Testis (tissue), 3 donors: ENCODE measurements around the gene TOX3. TPM values are rescaled to one million over a fixed set of nuclear protein-coding genes. Genes with fewer than 3 reads are reported as not detected.

Source experiments
- DNase-seq: peaks from one replicate; pipeline ENCODE4 v3.0.0-alpha.2; 2019
- H3K27ac ChIP-seq, 2 donors: fragments of 200-600 bp; sonication (generic); one replicate each; pipeline ENCODE4 v1.5.1; 2019
- H3K27me3 ChIP-seq: fragments of 200-600 bp; sonication (generic); one replicate; pipeline ENCODE4 v1.5.1; 2019
- H3K36me3 ChIP-seq: fragments of 200-600 bp; sonication (generic); one replicate; pipeline ENCODE4 v1.5.1; 2017; ENCODE audit warnings: low read depth; ENCODE audit errors: missing control alignments
- H3K4me1 ChIP-seq: fragments of 200-600 bp; sonication (generic); one replicate; pipeline ENCODE4 v1.5.1; 2019
- H3K4me3 ChIP-seq, 2 donors: fragments of 200-600 bp; sonication (generic); one replicate each; pipeline ENCODE4 v1.5.1; 2017 to 2019
- H3K9me3 ChIP-seq: fragments of 200-600 bp; sonication (generic); one replicate; pipeline ENCODE4 v1.5.1; 2017
- POLR2A ChIP-seq: fragments of 450-650 bp; IDR thresholded peaks from one replicate; pipeline ENCODE4 v1.6.1; 2017; ENCODE audit warnings: antibody characterized with exemption, mild to moderate bottlenecking, moderate library complexity
- WGBS, 2 donors: methylation state at CpG; one replicate each; pipeline ENCODE4 v1.1.5; 2018; 5-methylcytosine and 5-hydroxymethylcytosine counted together
- intact Hi-C: fragments of 100-400 bp; cut with DNase I; formaldehyde crosslinking; loops from one replicate; pipeline ENCODE4 v1.15.1; 2023; ENCODE audit warnings: low total_unique reads
- polyA plus RNA-seq: library from polyadenylated mRNA; stranded (reverse); fragments of 350-450 nt; fragmentation: Illumina TruSeq; extraction: RNeasy Lipid Tissue Mini Kit (QIAGEN cat#74804); gene quantifications from one replicate; pipeline ENCODE4 v1.2.3, GENCODE V29; 2014; ENCODE audit warnings: low read depth, low replicate concordance; ENCODE audit not compliant: insufficient read depth
- total RNA-seq, 2 donors: library from RNA; depleted of rRNA; stranded (reverse); fragments of >200 nt; gene quantifications; one replicate each; pipeline ENCODE4 v1.2.3, GENCODE V29; 2016
- TF ChIP-seq, protein P1 (sequence below), 3 experiments: fragments of 450-650 bp in 2 of 3; fragments of 200-600 bp in 1 of 3; sonication (generic) in 1 of 3; IDR thresholded peaks; one replicate each; pipeline ENCODE4 v1.5.1; 2016 to 2019; ENCODE audit warnings: antibody characterized with exemption in 3 of 3, mild to moderate bottlenecking in 2 of 3, moderate library complexity in 1 of 3

TOX3 gene
- total and polyA plus RNA-seq, 3 donors from 2014 or later = 0.25 to 1.1 (median 0.87) TPM

- TF ChIP-seq POLR2A = no peak
- TF ChIP-seq, protein P1, sequence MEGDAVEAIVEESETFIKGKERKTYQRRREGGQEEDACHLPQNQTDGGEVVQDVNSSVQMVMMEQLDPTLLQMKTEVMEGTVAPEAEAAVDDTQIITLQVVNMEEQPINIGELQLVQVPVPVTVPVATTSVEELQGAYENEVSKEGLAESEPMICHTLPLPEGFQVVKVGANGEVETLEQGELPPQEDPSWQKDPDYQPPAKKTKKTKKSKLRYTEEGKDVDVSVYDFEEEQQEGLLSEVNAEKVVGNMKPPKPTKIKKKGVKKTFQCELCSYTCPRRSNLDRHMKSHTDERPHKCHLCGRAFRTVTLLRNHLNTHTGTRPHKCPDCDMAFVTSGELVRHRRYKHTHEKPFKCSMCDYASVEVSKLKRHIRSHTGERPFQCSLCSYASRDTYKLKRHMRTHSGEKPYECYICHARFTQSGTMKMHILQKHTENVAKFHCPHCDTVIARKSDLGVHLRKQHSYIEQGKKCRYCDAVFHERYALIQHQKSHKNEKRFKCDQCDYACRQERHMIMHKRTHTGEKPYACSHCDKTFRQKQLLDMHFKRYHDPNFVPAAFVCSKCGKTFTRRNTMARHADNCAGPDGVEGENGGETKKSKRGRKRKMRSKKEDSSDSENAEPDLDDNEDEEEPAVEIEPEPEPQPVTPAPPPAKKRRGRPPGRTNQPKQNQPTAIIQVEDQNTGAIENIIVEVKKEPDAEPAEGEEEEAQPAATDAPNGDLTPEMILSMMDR (IDR thresholded peaks at IDR 0.05) = no peak
- no peaks in the 10 kb centered on the region for H3K27me3 ChIP-seq
- no peak overlapping the region for H3K4me3 ChIP-seq
- no peaks in the 10 kb centered on the region for H3K36me3 ChIP-seq
- no peaks in the 10 kb centered on the region for H3K4me1 ChIP-seq
- no peaks in the 10 kb centered on the region for H3K9me3 ChIP-seq
- no peak overlapping the region for H3K27ac ChIP-seq
- WGBS, 2 donors = 80 to 85% methylated on average over 6 of the region's 6 CpGs
- intact Hi-C loops = no loop called here
- no peak for DNase-seq
Observed at GRCh38 chr16:52557236-52557635, 10.3 kb upstream of the TOX3 start.

DNA sequence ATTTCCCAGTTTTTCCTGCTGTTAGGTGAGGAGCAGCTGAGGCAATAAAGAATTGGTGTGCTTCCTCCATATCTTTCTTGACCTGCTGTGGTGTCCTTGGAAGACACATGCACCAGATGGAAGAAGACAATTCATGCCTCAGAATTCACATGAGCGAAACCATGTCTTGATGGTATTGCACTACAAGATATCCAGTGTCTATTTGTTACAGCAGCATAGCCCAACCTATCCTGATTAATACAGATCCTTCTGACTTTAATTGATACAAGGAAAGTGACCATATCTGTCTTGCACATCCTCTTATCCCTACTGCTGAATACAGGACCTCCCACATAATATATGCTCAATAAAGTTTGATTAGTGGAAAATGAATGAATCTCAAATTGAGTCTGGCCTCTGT, 9.1 kb upstream of the TOX3 start:
- 96 to 100% methylated on average over 1 of the region's 1 CpG for WGBS, 2 donors
- H3K4me3 ChIP-seq = no peak overlapping the region
- no peaks in the 10 kb centered on the region for H3K9me3 ChIP-seq
- H3K36me3 ChIP-seq = no peaks in the 10 kb centered on the region
- H3K4me1 ChIP-seq = no peaks in the 10 kb centered on the region
- no peak for DNase-seq
- H3K27ac ChIP-seq = no peak overlapping the region
- intact Hi-C loops = no loop called here
- TF ChIP-seq, protein P1 (IDR thresholded peaks at IDR 0.05) = no peak
- no peak for TF ChIP-seq POLR2A
- no peaks in the 10 kb centered on the region for H3K27me3 ChIP-seq

- Histone ChIP-seq H3K36me3 (no peaks in the 10 kb centered on the region), H3K27ac (no peak overlapping the region), H3K4me1 (no peaks in the 10 kb centered on the region), H3K27me3 (no peaks in the 10 kb centered on the region), H3K4me3 (no peak overlapping the region), H3K9me3 (no peaks in the 10 kb centered on the region)
- intact Hi-C loops = no loop called here
- no peak for DNase-seq
- no peak for TF ChIP-seq POLR2A
- TF ChIP-seq, protein P1 (IDR thresholded peaks at IDR 0.05) = no peak
Observed at GRCh38 chr16:52555572-52555971, 8.6 kb upstream of the TOX3 start.

DNA sequence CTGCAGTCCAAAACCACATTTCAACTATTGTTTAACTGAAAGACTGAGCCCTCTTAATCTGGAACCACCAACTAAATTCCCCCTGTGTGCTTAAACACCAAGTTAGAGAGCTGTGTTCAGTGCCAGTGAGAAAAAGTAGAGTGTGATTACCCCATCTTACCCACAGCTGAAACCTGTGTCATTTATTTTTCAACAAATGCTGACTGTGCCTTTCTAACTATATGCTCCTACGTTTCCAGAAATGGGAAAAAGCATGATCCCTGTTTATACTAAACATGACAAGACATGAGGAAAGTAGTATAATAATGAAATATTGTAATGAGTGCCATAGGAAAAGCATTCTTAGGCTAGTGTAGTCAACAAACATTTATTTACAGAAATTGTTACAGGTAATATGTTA, 7.4 kb upstream of the TOX3 start:
- H3K27me3 ChIP-seq = no peaks in the 10 kb centered on the region
- H3K27ac ChIP-seq = no peak overlapping the region
- no peaks in the 10 kb centered on the region for H3K9me3 ChIP-seq
- DNase-seq = no peak
- H3K36me3 ChIP-seq = no peaks in the 10 kb centered on the region
- TF ChIP-seq, protein P1 (IDR thresholded peaks at IDR 0.05) = no peak
- no peak for TF ChIP-seq POLR2A
- WGBS, 2 donors = 75 to 82% methylated on average over 1 of the region's 1 CpG
- no peaks in the 10 kb centered on the region for H3K4me1 ChIP-seq
- intact Hi-C loops = no loop called here
- no peak overlapping the region for H3K4me3 ChIP-seq

GRCh38 chr16:52553322-52553721, 6.4 kb upstream of the TOX3 start:
- 89% methylated on average over 2 of the region's 2 CpGs for WGBS, 2 donors
- intact Hi-C loops = no loop called here
- no peak overlapping the region for H3K4me3 ChIP-seq
- H3K27me3 ChIP-seq = no peaks in the 10 kb centered on the region
- H3K9me3 ChIP-seq = no peaks in the 10 kb centered on the region
- no peak for TF ChIP-seq POLR2A
- TF ChIP-seq, protein P1 (IDR thresholded peaks at IDR 0.05) = no peak
- no peaks in the 10 kb centered on the region for H3K4me1 ChIP-seq
- no peak for DNase-seq
- H3K36me3 ChIP-seq = no peaks in the 10 kb centered on the region
- H3K27ac ChIP-seq = no peak overlapping the region
